Neural progenitor cell (in vitro differentiated cells): ENCODE results near the gene ZNF346.

Experiments used
- EZH2 ChIP-seq: fragments of 200-600 bp; sonication (generic); IDR thresholded peaks from 2 replicates; pipeline ENCODE4 v1.6.1; 2017; ENCODE audit warnings: antibody characterized with exemption, mild to moderate bottlenecking, moderate library complexity
- TF ChIP-seq, protein P1 (sequence below): fragments of 200-600 bp; sonication (generic); IDR thresholded peaks from 2 replicates; pipeline ENCODE4 v1.5.1; 2017; ENCODE audit warnings: antibody characterized with exemption, mild to moderate bottlenecking

DNA sequence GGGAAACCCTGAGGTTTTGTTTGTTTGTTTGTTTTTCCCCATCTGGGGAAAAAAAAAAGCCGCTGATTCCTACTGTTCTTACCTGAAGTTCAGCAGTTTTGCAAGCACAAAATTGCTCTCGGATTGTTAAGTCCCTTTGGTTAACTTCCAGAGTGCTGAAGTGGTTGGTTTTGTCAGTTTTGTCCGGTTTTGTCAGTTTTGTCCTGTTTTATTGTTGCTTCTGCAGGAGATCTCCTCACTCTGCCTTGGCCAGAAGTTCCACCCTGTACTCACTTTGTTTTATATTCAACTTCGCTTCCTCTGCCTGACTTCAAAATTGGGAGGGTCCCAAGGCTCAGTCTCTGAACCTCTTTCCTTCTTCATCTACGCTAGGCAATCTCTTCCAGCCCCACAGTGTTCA lies 14.4 kb downstream of the ZNF346 start:
- TF ChIP-seq, protein P1, sequence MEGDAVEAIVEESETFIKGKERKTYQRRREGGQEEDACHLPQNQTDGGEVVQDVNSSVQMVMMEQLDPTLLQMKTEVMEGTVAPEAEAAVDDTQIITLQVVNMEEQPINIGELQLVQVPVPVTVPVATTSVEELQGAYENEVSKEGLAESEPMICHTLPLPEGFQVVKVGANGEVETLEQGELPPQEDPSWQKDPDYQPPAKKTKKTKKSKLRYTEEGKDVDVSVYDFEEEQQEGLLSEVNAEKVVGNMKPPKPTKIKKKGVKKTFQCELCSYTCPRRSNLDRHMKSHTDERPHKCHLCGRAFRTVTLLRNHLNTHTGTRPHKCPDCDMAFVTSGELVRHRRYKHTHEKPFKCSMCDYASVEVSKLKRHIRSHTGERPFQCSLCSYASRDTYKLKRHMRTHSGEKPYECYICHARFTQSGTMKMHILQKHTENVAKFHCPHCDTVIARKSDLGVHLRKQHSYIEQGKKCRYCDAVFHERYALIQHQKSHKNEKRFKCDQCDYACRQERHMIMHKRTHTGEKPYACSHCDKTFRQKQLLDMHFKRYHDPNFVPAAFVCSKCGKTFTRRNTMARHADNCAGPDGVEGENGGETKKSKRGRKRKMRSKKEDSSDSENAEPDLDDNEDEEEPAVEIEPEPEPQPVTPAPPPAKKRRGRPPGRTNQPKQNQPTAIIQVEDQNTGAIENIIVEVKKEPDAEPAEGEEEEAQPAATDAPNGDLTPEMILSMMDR, result no peak
- TF ChIP-seq EZH2, result no peak
